Measurements from ENCODE around the gene KIN.
"Not testable (repeated sequence)": the region's sequence is repeated elsewhere in the genome, so short reads cannot be mapped to it uniquely, and the experiment has no call there.

The KIN gene

DNA sequence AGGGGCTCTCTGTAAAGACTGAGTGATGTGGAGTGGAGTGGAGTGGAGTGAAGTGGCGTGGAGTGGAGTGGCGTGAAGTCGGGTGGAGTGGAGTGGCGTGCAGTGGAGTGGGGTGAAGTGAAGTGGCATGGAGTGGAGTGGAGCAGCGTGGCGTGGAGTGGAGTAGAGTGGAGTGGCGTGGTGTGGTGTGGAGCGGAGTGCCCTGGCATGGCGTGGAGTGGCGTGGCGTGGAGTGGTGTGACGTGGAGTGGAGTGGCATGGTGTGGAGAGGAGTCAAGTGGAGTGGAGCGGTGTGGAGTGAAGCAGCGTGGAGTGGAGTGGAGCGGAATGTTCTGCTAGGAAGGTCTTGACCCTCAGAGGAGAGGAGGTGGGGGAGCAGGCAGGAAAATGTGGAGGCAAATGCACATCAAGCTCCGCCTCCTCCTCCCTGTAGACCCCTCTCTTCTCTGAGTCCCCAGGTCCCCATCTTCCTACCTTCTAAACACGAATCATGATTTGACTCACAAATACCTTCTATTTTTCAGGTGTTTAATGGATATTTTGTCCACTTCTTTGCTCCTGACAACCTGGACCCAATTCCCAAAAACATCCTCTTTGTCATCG lies 64.8 kb downstream of the KIN start:
- no peak for DNase-seq (ENCODE audit: extremely low read depth, low read depth)
- TF ChIP-seq, protein P1, sequence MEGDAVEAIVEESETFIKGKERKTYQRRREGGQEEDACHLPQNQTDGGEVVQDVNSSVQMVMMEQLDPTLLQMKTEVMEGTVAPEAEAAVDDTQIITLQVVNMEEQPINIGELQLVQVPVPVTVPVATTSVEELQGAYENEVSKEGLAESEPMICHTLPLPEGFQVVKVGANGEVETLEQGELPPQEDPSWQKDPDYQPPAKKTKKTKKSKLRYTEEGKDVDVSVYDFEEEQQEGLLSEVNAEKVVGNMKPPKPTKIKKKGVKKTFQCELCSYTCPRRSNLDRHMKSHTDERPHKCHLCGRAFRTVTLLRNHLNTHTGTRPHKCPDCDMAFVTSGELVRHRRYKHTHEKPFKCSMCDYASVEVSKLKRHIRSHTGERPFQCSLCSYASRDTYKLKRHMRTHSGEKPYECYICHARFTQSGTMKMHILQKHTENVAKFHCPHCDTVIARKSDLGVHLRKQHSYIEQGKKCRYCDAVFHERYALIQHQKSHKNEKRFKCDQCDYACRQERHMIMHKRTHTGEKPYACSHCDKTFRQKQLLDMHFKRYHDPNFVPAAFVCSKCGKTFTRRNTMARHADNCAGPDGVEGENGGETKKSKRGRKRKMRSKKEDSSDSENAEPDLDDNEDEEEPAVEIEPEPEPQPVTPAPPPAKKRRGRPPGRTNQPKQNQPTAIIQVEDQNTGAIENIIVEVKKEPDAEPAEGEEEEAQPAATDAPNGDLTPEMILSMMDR (IDR thresholded peaks at IDR 0.05; ENCODE audit: low read depth, low read length), result no peak

- TF ChIP-seq, protein P1 (IDR thresholded peaks at IDR 0.05; ENCODE audit: low read depth, low read length), result no peak
- no peak for DNase-seq (ENCODE audit: extremely low read depth, low read depth)
Observed at GRCh38 chr10:7720478-7720877, 67.3 kb downstream of the KIN start.

- TF ChIP-seq, protein P1 (IDR thresholded peaks at IDR 0.05; ENCODE audit: low read depth, low read length), result no peak
- no peak for DNase-seq (ENCODE audit: extremely low read depth, low read depth)
Observed at GRCh38 chr10:7718685-7719084, 69.1 kb downstream of the KIN start.

- TF ChIP-seq, protein P1 (IDR thresholded peaks at IDR 0.05; ENCODE audit: low read depth, low read length), result no peak
- DNase-seq (ENCODE audit: extremely low read depth, low read depth), result no peak
Observed at GRCh38 chr10:7717767-7718166, 70.0 kb downstream of the KIN start.

- TF ChIP-seq, protein P1 (IDR thresholded peaks at IDR 0.05; ENCODE audit: low read depth, low read length), result no peak
- DNase-seq (ENCODE audit: extremely low read depth, low read depth), result no peak
Observed at GRCh38 chr10:7715515-7715914, 72.3 kb downstream of the KIN start.

DNA sequence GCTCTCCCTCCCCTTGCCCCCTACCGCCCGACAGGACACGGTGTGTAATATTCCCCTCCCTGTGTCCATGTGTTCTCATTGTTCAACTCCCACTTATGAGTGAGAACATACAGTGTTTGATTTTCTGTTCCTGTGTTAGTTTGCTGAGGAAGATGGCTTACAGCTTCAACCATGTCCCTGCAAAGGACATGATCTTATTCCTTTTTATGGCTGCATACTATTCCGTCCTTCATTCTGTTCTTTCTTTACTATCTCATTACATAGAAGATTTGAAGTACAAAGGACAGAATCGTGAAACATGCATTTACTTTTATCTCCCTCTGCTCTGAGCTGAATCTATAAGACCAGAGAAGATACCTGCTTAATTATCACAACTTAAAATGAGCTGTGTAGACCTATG lies 76.7 kb downstream of the KIN start:
- DNase-seq (ENCODE audit: extremely low read depth, low read depth), result not testable (repeated sequence)

DNA sequence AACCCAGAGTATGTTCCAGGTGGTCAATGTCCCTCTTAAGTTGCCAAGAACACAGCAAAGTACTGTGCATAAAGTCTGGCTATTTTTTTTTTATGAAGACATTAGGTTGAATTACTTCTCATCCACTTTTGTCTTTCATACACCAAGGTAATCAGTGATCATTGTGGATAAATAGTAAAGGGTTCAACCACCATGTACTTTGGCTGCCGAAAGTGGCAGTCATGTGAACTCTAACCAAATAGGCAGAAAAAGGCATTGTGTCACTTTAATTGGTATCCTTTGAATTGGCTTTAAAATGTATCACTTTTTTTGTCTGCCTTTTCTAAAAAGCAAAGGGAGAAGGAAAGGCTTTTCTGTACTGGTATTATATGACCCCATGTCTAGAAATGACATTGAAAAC lies 77.3 kb downstream of the KIN start:
- DNase-seq (ENCODE audit: extremely low read depth, low read depth), result no peak
- TF ChIP-seq, protein P1 (IDR thresholded peaks at IDR 0.05; ENCODE audit: low read depth, low read length), result no peak

DNA sequence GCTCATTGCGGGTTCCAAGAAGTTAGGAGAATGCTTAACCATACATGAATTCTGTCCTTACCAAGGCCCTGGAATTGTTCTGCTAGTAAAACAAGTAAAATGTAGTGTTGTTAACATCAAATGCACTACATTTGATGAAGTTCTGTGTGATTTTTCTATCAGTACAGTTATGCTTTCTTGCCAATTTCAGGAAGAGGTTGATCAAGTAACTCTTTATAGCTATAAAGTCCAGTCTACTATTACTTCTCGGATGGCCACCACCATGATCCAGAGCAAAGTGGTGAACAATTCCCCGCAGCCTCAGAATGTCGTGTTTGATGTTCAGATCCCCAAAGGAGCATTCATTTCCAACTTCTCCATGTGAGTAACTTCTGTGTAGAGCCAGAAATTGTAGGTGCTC lies 79.0 kb downstream of the KIN start:
- TF ChIP-seq, protein P1 (IDR thresholded peaks at IDR 0.05; ENCODE audit: low read depth, low read length), result no peak
- no peak for DNase-seq (ENCODE audit: extremely low read depth, low read depth)

Data from AG09319 (cell line).